ENCODE measurements around the gene ELOVL5.
"Not testable (repeated sequence)": the region's sequence is repeated elsewhere in the genome, so short reads cannot be mapped to it uniquely, and the experiment has no call there.

Gene ELOVL5

GRCh38 chr6:53305506-53306005 is 43.2 kb downstream of the ELOVL5 start:
- not testable (repeated sequence) for DNase-seq (ENCODE audit: low read depth in 2 of 2)

GRCh38 chr6:53304953-53305352 is 43.8 kb downstream of the ELOVL5 start:
- not testable (repeated sequence) for DNase-seq (ENCODE audit: low read depth in 2 of 2)

DNA sequence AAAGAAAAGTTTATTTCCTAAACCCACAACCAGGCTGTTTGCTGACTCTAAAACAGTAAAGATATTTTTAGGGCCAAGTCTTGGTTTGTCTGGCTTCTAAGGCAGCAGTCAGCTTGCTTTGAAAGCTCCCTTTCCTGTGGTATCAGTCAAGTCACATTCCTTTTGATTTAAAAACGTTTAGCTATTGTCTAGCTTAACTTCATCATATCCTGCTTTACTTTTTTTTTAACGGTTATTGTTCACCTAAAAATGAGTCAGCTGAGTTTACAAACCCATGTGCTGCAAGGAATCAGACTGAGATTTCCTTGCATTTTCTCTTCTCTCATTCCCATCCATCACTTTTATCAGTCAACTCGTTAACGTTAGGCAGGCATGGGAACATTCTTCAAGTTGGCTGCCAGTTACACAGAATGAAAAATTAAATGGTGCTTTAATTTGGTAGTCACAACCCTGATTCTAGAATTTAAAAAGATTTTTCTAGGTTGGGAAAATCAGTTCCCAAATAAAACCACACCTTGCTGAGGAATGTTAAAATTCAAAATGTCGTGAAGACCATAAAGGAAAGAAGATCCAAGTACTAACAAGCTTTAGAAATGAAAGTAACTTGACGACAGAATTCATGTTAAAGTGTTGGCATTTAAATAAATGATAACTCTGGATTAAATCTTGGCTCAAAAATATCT is 45.9 kb downstream of the ELOVL5 start:
- no peak for DNase-seq (ENCODE audit: low read depth in 2 of 2)

- DNase-seq (ENCODE audit: low read depth in 2 of 2): no peak
Measured at GRCh38 chr6:53301801-53302537, 46.8 kb downstream of the ELOVL5 start.

- peak in 1 of 2 donors; percentile 7 for DNase-seq (ENCODE audit: low read depth in 2 of 2)
Measured at GRCh38 chr6:53300656-53301551, 47.8 kb downstream of the ELOVL5 start.

GRCh38 chr6:53299331-53300005 is 49.3 kb downstream of the ELOVL5 start:
- no peak for DNase-seq (ENCODE audit: low read depth in 2 of 2)

- no peak for DNase-seq (ENCODE audit: low read depth in 2 of 2)
Measured at GRCh38 chr6:53297004-53297403, 51.7 kb downstream of the ELOVL5 start.

GRCh38 chr6:53295176-53295575 is 53.6 kb downstream of the ELOVL5 start:
- DNase-seq (ENCODE audit: low read depth in 2 of 2): no peak

DNA sequence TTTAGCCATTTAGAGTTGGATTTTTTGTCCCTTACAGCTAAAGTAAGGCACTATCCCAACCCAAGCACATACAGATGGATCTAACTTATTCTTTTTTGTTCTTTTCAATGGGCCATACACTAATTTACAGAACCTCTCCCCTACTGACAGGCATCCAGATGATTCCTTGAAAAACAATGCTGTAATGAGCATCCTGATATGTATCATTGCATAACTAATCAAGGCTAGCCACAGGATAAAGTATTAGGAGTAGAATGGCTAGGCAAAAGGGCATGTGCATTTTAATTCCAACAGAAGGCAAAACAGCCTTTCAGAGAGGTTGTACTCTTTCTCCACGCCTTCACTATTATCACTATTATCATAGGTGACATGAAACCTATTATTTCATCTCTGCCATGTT is 54.1 kb downstream of the ELOVL5 start:
- no peak for DNase-seq (ENCODE audit: low read depth in 2 of 2)

- DNase-seq (ENCODE audit: low read depth in 2 of 2): no peak
Measured at GRCh38 chr6:53294095-53294494, 54.7 kb downstream of the ELOVL5 start.

DNA sequence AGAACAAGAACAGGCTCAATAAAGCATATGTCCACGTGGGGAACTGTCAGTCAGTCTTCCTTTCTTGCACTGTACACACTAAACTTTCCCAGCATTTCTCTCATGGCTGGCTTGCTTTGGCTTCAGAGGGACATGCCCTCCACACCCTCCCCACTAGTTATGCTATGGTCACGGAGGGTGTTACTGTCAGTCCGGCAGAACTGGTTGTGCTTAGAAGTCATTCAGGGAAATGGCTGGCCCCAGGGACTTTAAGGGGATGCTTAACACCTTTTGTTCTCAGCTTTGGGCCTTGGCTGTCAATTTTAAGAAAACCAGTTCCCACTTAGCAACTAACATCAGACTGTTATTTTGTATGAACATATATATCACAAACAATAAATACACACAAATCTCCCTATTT is 55.1 kb downstream of the ELOVL5 start:
- DNase-seq (ENCODE audit: low read depth in 2 of 2): no peak

GRCh38 chr6:53290537-53291510 is 57.9 kb downstream of the ELOVL5 start:
- no peak for DNase-seq (ENCODE audit: low read depth in 2 of 2)

GRCh38 chr6:53287336-53288225 is 61.2 kb downstream of the ELOVL5 start:
- DNase-seq (ENCODE audit: low read depth in 2 of 2): no peak

- DNase-seq (ENCODE audit: low read depth in 2 of 2): no peak
Measured at GRCh38 chr6:53284901-53285300, 63.8 kb downstream of the ELOVL5 start.

DNA sequence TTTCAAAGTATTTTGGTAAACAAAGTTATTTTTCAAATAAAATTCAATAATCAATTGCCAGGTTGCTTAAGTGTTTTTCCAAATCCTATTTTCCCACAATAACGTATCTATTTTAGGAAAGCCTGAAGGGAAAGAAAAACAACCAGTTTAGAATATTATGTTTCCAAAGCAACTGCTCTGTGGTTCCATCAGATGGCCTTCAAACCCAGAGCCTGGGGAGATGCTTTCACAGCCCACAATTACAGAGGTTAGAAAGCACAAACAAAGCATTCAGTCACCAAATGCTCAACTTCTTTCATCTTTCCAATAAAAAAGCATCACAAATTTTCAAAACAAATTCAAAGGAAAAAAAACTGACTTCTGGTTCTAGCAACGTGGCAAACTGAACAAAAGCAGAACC is 66.0 kb downstream of the ELOVL5 start:
- no peak for DNase-seq (ENCODE audit: low read depth in 2 of 2)

GRCh38 chr6:53282234-53282633 is 66.5 kb downstream of the ELOVL5 start:
- no peak for DNase-seq (ENCODE audit: low read depth in 2 of 2)

- no peak for DNase-seq (ENCODE audit: low read depth in 2 of 2)
Measured at GRCh38 chr6:53281518-53282215, 67.1 kb downstream of the ELOVL5 start.

DNA sequence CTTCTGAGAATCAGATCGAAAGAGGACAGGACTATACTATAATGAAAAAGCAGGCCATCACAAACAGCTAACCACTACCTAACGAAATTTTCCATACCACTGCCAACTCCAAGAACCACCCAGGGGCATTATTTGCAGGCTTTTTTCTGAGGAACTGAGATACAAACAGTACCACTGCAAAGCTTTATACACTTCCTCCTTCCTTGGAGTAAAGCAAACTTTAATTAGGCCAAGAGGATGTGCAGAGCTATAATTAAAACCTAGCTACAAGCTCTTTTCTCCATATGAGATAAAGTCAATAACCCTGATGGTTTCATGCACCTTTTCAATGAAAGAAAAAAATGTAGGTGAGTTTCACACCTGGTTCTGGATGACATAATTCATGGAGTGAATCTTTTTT is 68.5 kb downstream of the ELOVL5 start:
- no peak for DNase-seq (ENCODE audit: low read depth in 2 of 2)

GRCh38 chr6:53279293-53279692 is 69.5 kb downstream of the ELOVL5 start:
- DNase-seq (ENCODE audit: low read depth in 2 of 2): no peak
